Measurements from ENCODE around the gene SPAG8. TPM values are rescaled to one million over a fixed set of nuclear protein-coding genes. Genes with fewer than 3 reads are reported as not detected.

SPAG8 gene
- total RNA-seq, 2 donors from 2014 or later = 0.19 to 1.6 TPM

DNA sequence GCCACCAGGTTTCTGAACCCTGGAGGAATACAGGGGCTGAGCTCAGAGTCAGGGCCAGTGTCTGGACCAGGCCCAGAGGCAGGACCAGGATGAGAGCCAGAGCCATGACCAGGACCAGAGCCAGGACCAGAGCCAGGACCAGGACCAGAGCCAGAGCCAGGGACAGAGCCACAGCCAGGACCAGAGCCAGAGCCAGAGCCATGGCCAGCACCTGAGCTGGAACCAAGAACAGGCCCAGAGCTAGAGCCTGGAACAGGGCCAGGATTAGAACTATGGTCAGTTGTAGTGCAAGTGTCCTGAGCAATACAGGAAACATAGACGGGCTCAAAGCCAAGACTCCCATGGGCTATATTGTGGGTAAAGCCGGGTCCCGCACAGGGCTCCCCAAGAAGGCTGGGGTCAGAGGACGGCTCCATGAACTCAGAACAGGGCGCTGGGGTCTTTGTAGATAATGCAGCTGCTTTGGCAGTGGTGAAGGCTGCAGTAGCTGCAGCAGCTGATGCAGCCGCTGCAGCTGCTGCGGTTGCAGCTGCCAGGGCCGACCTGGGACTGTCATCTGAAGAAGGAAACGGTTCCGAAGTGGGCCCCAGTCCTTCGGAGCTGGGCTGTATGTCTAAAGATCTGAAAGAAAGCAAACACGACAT is 559 bp downstream of the SPAG8 start:
- H3K36me3 Mint-ChIP-seq = no peaks in the 10 kb centered on the region
- H3K27ac Mint-ChIP-seq = peak overlapping the region; percentile 68 to 97
- DNase-seq (ENCODE audit: low spot score) (no peak), ATAC-seq (no peak)
- H3K4me1 Mint-ChIP-seq (ENCODE audit: low read depth in 2 of 2) = peaks cover 33 to 37% of the 10 kb centered on the region in 2 donors
- no peaks in the 10 kb centered on the region for H3K27me3 Mint-ChIP-seq
- H3K9me3 Mint-ChIP-seq = no peaks in the 10 kb centered on the region
- peak overlapping the region; percentile 90 for H3K4me3 Mint-ChIP-seq

DNA sequence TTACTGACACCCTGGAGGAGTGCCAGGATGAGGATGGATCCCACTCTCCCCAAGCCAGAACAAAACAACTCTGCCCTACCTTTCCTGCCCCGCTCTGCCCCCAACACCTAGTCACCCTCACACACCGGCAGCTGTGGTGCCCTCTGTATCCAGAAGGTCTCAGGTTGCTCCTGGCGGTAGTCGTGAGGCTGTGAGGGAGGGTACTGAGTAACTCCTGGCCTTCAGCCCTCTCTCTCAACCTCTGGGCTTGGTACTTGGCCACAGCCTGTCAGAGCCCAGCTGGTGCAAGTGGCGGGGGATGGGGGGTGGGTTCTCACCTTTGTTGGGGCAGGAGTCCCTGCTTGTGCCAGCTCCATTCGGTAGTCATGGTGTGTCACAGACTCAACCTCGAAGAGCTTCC is 1.9 kb downstream of the SPAG8 start:
- Mint-ChIP-seq H3K4me1 (ENCODE audit: low read depth in 2 of 2) (peaks cover 29 to 31% of the 10 kb centered on the region in 2 donors), H3K4me3 (no peak overlapping the region), H3K27me3 (no peaks in the 10 kb centered on the region), H3K27ac (no peak overlapping the region), H3K9me3 (no peaks in the 10 kb centered on the region), H3K36me3 (no peaks in the 10 kb centered on the region)
- ATAC-seq = no peak
- no peak for DNase-seq (ENCODE audit: low spot score)

DNA sequence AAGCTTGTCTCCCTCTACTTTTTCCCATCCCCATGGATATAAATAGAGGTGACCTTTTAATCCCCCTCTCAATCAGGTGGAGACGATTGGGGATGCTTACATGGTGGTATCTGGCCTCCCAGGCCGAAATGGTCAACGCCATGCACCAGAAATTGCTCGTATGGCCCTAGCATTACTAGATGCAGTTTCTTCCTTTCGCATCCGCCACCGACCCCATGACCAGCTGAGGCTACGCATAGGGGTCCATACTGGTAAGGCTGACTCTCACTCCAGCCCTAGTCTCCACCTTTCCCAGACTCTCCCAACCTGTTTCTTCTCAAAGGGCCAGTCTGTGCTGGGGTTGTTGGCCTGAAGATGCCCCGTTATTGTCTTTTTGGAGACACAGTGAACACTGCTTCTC is 3.6 kb downstream of the SPAG8 start:
- H3K27me3 Mint-ChIP-seq = no peaks in the 10 kb centered on the region
- peaks cover 21 to 23% of the 10 kb centered on the region in 2 donors for H3K4me1 Mint-ChIP-seq (ENCODE audit: low read depth in 2 of 2)
- no peaks in the 10 kb centered on the region for H3K36me3 Mint-ChIP-seq
- DNase-seq (ENCODE audit: low spot score) (no peak), ATAC-seq (no peak)
- no peak overlapping the region for H3K4me3 Mint-ChIP-seq
- H3K9me3 Mint-ChIP-seq = no peaks in the 10 kb centered on the region
- H3K27ac Mint-ChIP-seq = no peak overlapping the region

DNA sequence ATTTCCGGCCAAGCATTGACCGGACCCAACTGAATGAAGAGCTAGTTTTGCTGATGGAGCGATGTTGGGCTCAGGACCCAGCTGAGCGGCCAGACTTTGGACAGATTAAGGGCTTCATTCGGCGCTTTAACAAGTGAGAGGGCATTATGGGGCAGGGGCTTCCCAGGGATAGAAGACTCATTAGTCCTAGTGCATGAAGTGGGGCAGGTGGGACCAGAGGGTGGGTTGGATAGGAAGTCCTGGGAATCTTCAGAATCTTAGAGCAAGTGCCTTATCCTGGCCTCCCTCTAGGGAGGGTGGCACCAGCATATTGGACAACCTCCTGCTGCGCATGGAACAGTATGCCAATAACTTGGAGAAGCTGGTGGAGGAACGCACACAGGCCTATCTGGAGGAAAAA is 6.0 kb downstream of the SPAG8 start:
- H3K4me1 Mint-ChIP-seq (ENCODE audit: low read depth in 2 of 2) = peaks cover 5 to 8% of the 10 kb centered on the region in 2 donors
- H3K27me3 Mint-ChIP-seq = no peaks in the 10 kb centered on the region
- H3K27ac Mint-ChIP-seq = no peak overlapping the region
- ATAC-seq (peak in 1 of 2 donors; percentile 25), DNase-seq (ENCODE audit: low spot score) (no peak)
- no peaks in the 10 kb centered on the region for H3K36me3 Mint-ChIP-seq
- no peaks in the 10 kb centered on the region for H3K9me3 Mint-ChIP-seq
- H3K4me3 Mint-ChIP-seq = no peak overlapping the region

GRCh38 chr9:35801328-35802128 is 10.5 kb downstream of the SPAG8 start:
- ATAC-seq (no peak), DNase-seq (ENCODE audit: low spot score) (no peak)
- H3K36me3 Mint-ChIP-seq = no peaks in the 10 kb centered on the region
- H3K27me3 Mint-ChIP-seq = no peaks in the 10 kb centered on the region
- peak overlapping the region in 1 of 2 donors; percentile 14 for H3K27ac Mint-ChIP-seq
- H3K4me1 Mint-ChIP-seq (ENCODE audit: low read depth in 2 of 2) = peaks cover 9 to 13% of the 10 kb centered on the region in 2 donors
- no peaks in the 10 kb centered on the region for H3K9me3 Mint-ChIP-seq
- no peak overlapping the region for H3K4me3 Mint-ChIP-seq

- no peak overlapping the region for H3K27ac Mint-ChIP-seq
These were observed 11.5 kb downstream of the SPAG8 start for GRCh38 chr9:35800530-35800929.

DNA sequence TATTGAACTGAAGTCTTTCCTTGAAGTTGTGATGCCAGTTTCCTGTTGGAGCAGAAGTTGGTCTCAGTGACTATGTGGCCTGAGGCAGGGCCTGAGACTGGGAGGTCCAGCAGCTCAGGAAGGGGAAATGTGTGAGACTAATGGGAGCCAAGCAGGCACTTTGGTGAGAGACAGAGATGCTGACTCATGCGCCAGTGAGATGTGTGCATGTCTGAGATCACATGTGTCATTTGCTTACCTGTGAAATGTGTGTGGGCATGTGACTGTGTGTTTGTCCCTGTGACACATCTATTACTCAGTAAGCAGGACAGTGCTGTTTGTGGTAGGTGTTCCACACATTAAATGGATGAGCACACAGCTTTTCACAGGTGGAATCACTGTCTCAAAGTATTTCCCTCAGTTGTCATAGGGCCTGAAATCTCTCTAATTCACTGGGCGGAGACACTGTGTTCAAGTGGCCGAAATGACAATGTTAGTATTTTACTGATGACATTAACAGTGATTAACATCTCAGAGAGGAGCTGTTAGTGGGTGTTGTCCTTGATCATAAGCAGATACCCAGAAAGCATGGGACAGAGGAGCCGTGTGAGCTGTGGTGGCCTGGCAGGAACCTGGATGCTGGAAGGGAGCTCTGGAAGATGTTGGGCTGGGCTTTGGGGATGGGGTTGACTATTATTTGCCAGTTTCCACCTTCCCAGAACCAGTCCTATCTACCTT is 13.2 kb downstream of the SPAG8 start:
- peaks cover 16 to 19% of the 10 kb centered on the region in 2 donors for H3K4me1 Mint-ChIP-seq (ENCODE audit: low read depth in 2 of 2)
- no peak overlapping the region for H3K27ac Mint-ChIP-seq
- H3K4me3 Mint-ChIP-seq = no peak overlapping the region
- H3K27me3 Mint-ChIP-seq = no peaks in the 10 kb centered on the region
- ATAC-seq = peak; percentile 80 to 84
- no peaks in the 10 kb centered on the region for H3K9me3 Mint-ChIP-seq
- H3K36me3 Mint-ChIP-seq = no peaks in the 10 kb centered on the region
- DNase-seq (ENCODE audit: low spot score) = no peak

More at GRCh38 chr9:35800530-35800929, 11.5 kb downstream of the SPAG8 start:
- H3K27me3 Mint-ChIP-seq = no peaks in the 10 kb centered on the region
- H3K4me3 Mint-ChIP-seq = no peak overlapping the region
- no peaks in the 10 kb centered on the region for H3K36me3 Mint-ChIP-seq
- DNase-seq (ENCODE audit: low spot score) = no peak
- H3K4me1 Mint-ChIP-seq (ENCODE audit: low read depth in 2 of 2) = peaks cover 8 to 13% of the 10 kb centered on the region in 2 donors
- no peak for ATAC-seq
- H3K9me3 Mint-ChIP-seq = no peaks in the 10 kb centered on the region

- no peak overlapping the region for H3K4me3 Mint-ChIP-seq
- peak overlapping the region in 1 of 2 donors; percentile 12 for H3K27ac Mint-ChIP-seq
- no peaks in the 10 kb centered on the region for H3K27me3 Mint-ChIP-seq
- no peaks in the 10 kb centered on the region for H3K36me3 Mint-ChIP-seq
- DNase-seq (ENCODE audit: low spot score) (no peak), ATAC-seq (no peak)
- H3K4me1 Mint-ChIP-seq (ENCODE audit: low read depth in 2 of 2) = peaks cover 16 to 19% of the 10 kb centered on the region in 2 donors
- no peaks in the 10 kb centered on the region for H3K9me3 Mint-ChIP-seq
These were observed 14.6 kb downstream of the SPAG8 start for GRCh38 chr9:35797311-35798109.

DNA sequence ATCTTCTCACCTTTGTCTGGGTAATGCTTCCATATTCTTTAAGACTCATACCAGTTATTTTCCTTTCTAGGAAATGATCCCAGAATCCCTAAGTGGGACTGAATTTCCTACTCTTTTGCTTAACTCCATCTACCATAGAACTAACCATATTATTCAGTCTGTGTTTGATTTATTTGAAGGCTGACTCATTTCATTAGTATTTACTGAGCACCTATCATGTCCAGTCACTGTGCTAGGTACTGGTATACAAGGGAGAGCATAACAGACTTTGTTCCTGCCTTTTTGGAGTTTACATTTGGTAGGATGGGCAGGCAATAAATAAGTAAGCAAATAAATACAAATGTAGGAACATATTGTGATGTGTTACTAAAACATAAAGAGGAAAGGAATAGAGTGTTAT is 16.4 kb downstream of the SPAG8 start:
- H3K4me1 Mint-ChIP-seq (ENCODE audit: low read depth in 2 of 2) = peaks cover 16 to 19% of the 10 kb centered on the region in 2 donors
- no peaks in the 10 kb centered on the region for H3K27me3 Mint-ChIP-seq
- no peak for ATAC-seq
- H3K27ac Mint-ChIP-seq = no peak overlapping the region
- H3K9me3 Mint-ChIP-seq = no peaks in the 10 kb centered on the region
- DNase-seq (ENCODE audit: low spot score) = no peak
- H3K4me3 Mint-ChIP-seq = no peak overlapping the region
- H3K36me3 Mint-ChIP-seq = no peaks in the 10 kb centered on the region

GRCh38 chr9:35793461-35793860 is 18.6 kb downstream of the SPAG8 start:
- ATAC-seq = no peak
- H3K9me3 Mint-ChIP-seq = no peaks in the 10 kb centered on the region
- no peak overlapping the region for H3K27ac Mint-ChIP-seq
- no peak for DNase-seq (ENCODE audit: low spot score)
- H3K27me3 Mint-ChIP-seq = no peaks in the 10 kb centered on the region
- H3K36me3 Mint-ChIP-seq = no peaks in the 10 kb centered on the region
- peaks cover 17 to 19% of the 10 kb centered on the region in 2 donors for H3K4me1 Mint-ChIP-seq (ENCODE audit: low read depth in 2 of 2)
- H3K4me3 Mint-ChIP-seq = no peak overlapping the region

DNA sequence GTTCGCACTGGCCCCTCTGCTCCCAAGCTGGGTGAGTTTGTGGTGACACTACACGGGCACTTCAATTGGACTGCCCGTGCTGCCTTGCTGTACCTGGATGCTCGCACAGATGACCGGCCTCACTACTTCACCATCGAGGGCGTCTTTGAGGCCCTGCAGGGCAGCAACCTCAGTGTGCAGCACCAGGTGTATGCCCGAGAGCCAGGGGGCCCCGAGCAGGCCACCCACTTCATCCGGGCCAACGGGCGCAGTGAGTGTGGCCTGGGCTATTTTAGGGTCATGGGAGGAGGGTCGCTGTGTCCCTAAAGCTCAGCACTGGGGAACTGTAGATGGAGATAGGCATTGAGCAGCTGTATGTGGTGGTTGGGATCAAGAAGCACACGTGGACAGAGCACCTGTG is 19.2 kb downstream of the SPAG8 start:
- H3K27ac Mint-ChIP-seq = no peak overlapping the region
- DNase-seq (ENCODE audit: low spot score) (no peak), ATAC-seq (no peak)

GRCh38 chr9:35792024-35792813 is 19.8 kb downstream of the SPAG8 start:
- ATAC-seq (no peak), DNase-seq (ENCODE audit: low spot score) (no peak)
- H3K4me3 Mint-ChIP-seq = no peak overlapping the region
- no peaks in the 10 kb centered on the region for H3K27me3 Mint-ChIP-seq
- peaks cover 11 to 17% of the 10 kb centered on the region in 2 donors for H3K4me1 Mint-ChIP-seq (ENCODE audit: low read depth in 2 of 2)
- H3K36me3 Mint-ChIP-seq = no peaks in the 10 kb centered on the region
- no peaks in the 10 kb centered on the region for H3K9me3 Mint-ChIP-seq
- H3K27ac Mint-ChIP-seq = no peak overlapping the region

More for the DNA sequence above, 19.2 kb downstream of the SPAG8 start:
- H3K4me3 Mint-ChIP-seq = no peak overlapping the region
- H3K4me1 Mint-ChIP-seq (ENCODE audit: low read depth in 2 of 2) = peaks cover 14 to 17% of the 10 kb centered on the region in 2 donors
- no peaks in the 10 kb centered on the region for H3K27me3 Mint-ChIP-seq
- H3K9me3 Mint-ChIP-seq = no peaks in the 10 kb centered on the region
- H3K36me3 Mint-ChIP-seq = no peaks in the 10 kb centered on the region
